SK-N-DZ (cell line): Measurements from ENCODE around the gene GSTM1.
"Not testable (repeated sequence)": the region's sequence is repeated elsewhere in the genome, so short reads cannot be mapped to it uniquely, and the experiment has no call there.

Experiments
- DNase-seq: peaks from one replicate; pipeline ENCODE4 v3.0.0-alpha.2; 2015; ENCODE audit warnings: low spot score

GSTM1 gene

GRCh38 chr1:109697066-109697465, 9.4 kb downstream of the GSTM1 start:
- no peak for DNase-seq

- DNase-seq, result not testable (repeated sequence)
Measured at GRCh38 chr1:109697861-109698260, 10.2 kb downstream of the GSTM1 start.

GRCh38 chr1:109702940-109703339, 15.3 kb downstream of the GSTM1 start:
- DNase-seq, result not testable (repeated sequence)

GRCh38 chr1:109704173-109704572, 16.6 kb downstream of the GSTM1 start:
- DNase-seq, result no peak

GRCh38 chr1:109705411-109705810, 17.8 kb downstream of the GSTM1 start:
- no peak for DNase-seq

GRCh38 chr1:109708949-109709348, 21.3 kb downstream of the GSTM1 start:
- not testable (repeated sequence) for DNase-seq

- not testable (repeated sequence) for DNase-seq
Measured at GRCh38 chr1:109709822-109710221, 22.2 kb downstream of the GSTM1 start.

GRCh38 chr1:109711593-109712320, 24.1 kb downstream of the GSTM1 start, which contains the start of gene GSTM5:
TSS of gene GSTM5 (plus strand) at chr1:109712251. CDS start at chr1:109712313, 62 bp downstream.
- not testable (repeated sequence) for DNase-seq

GRCh38 chr1:109712321-109712864, 24.8 kb downstream of the GSTM1 start:
- DNase-seq, result no peak

- no peak for DNase-seq
Measured at GRCh38 chr1:109713636-109714035, 26.0 kb downstream of the GSTM1 start.

GRCh38 chr1:109714661-109715372, 27.2 kb downstream of the GSTM1 start:
- no peak for DNase-seq

GRCh38 chr1:109716121-109716520, 28.5 kb downstream of the GSTM1 start:
- DNase-seq, result no peak

GRCh38 chr1:109716570-109717090, 29.0 kb downstream of the GSTM1 start:
- DNase-seq, result no peak

- no peak for DNase-seq
Measured at GRCh38 chr1:109717729-109718128, 30.1 kb downstream of the GSTM1 start.

GRCh38 chr1:109718495-109718894, 30.9 kb downstream of the GSTM1 start:
- DNase-seq, result peak; percentile 27

- DNase-seq, result no peak
Measured at GRCh38 chr1:109719337-109719837, 31.8 kb downstream of the GSTM1 start.

- DNase-seq, result no peak
Measured at GRCh38 chr1:109721042-109721441, 33.4 kb downstream of the GSTM1 start.

- DNase-seq, result no peak
Measured at GRCh38 chr1:109721971-109722370, 34.4 kb downstream of the GSTM1 start.

GRCh38 chr1:109722908-109723691, 35.5 kb downstream of the GSTM1 start:
- DNase-seq, result no peak

- no peak for DNase-seq
Measured at GRCh38 chr1:109724933-109725332, 37.3 kb downstream of the GSTM1 start.

GRCh38 chr1:109725510-109725909, 37.9 kb downstream of the GSTM1 start:
- DNase-seq, result no peak
